Measurements from ENCODE around the gene AK5. TPM values are rescaled to one million over a fixed set of nuclear protein-coding genes. Genes with fewer than 3 reads are reported as not detected.

The AK5 gene
- total RNA-seq, 6 donors from 2014 or later, result 0.10 to 0.74 TPM; not detected in 4

DNA sequence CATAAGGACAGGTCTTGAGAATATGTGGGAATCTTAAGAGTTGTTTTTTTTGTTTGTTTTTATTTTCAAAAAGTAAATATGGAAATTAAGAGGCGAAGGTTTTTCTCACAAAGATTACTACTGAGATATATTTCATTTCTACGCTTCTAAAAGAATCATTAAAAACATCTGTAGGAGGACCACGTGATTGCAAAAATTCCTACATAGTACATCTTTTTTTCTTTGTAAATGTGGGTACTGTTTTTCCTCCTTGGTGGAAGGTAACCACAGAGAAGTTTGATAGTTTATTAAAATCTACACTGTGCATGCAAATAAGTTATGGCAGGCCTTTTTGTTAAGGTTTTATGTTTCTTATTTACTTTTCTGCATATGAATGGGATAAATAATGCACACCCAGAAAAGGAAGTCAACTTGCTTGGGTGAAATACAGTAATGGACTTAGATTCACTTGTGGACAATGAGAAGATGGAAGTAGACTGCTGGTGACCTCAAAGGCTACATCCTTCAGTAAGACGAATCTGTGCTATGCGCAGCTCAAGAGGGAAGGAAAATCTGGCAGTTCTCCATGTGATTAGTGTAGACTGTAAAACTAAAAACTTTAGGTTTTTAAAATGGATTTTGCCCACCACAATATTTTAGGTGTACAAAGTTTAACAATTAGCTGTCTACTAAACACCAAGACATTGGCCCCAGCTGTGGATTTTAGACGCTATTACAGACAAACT lies 2.0 kb downstream of the AK5 start:
- Histone ChIP-seq H3K27me3 (peaks cover 0 to 13% (median 6%) of the 10 kb centered on the region in 4 donors), H3K36me3 (no peaks in the 10 kb centered on the region), H3K27ac (no peak overlapping the region), H3K4me1 (peaks cover 12 to 21% (median 19%) of the 10 kb centered on the region in 4 donors), H3K9me3 (no peaks in the 10 kb centered on the region), H3K4me3 (no peak overlapping the region)
- ATAC-seq (ENCODE audit: low FRiP score in 2 of 2), result no peak
- WGBS, 2 donors, result 66 to 78% methylated on average over 6 of the region's 6 CpGs
- TF ChIP-seq, protein P1, sequence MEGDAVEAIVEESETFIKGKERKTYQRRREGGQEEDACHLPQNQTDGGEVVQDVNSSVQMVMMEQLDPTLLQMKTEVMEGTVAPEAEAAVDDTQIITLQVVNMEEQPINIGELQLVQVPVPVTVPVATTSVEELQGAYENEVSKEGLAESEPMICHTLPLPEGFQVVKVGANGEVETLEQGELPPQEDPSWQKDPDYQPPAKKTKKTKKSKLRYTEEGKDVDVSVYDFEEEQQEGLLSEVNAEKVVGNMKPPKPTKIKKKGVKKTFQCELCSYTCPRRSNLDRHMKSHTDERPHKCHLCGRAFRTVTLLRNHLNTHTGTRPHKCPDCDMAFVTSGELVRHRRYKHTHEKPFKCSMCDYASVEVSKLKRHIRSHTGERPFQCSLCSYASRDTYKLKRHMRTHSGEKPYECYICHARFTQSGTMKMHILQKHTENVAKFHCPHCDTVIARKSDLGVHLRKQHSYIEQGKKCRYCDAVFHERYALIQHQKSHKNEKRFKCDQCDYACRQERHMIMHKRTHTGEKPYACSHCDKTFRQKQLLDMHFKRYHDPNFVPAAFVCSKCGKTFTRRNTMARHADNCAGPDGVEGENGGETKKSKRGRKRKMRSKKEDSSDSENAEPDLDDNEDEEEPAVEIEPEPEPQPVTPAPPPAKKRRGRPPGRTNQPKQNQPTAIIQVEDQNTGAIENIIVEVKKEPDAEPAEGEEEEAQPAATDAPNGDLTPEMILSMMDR (IDR thresholded peaks at IDR 0.05), result no peak
- TF ChIP-seq EP300 (IDR thresholded peaks at IDR 0.05) (no peak), POLR2A (IDR thresholded peaks at IDR 0.05) (no peak), POLR2AphosphoS5 (IDR thresholded peaks at IDR 0.05) (no peak)
- no peak for DNase-seq

DNA sequence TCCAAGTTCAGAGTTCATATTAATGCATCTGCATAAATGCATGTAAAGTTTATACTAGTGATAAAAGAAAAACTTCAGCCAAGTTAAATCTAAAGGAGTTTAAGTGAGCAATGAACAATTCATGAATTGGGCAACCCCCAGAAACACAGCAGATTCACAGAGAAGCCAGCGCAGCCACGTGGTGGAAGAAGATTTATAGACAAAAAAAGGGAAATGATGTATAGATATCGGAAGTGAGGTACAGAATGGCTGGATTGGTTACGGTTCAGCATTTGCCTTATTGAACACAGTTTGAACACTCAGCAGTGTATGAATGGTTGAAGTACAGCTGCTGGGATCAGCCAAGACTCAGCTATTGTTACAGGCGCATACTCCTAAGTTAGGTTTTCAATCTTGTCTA lies 5.7 kb downstream of the AK5 start:
- TF ChIP-seq, protein P1 (IDR thresholded peaks at IDR 0.05), result no peak
- no peak for TF ChIP-seq EP300 (IDR thresholded peaks at IDR 0.05)
- TF ChIP-seq POLR2AphosphoS5 (IDR thresholded peaks at IDR 0.05), result no peak
- TF ChIP-seq POLR2A (IDR thresholded peaks at IDR 0.05), result no peak
- WGBS, 2 donors, result 72 to 77% methylated on average over 5 of the region's 5 CpGs
- ATAC-seq (ENCODE audit: low FRiP score in 2 of 2), result no peak
- Histone ChIP-seq H3K27me3 (peaks cover 0 to 2% (median under 1%) of the 10 kb centered on the region in 4 donors), H3K36me3 (no peaks in the 10 kb centered on the region), H3K4me1 (peaks cover 4 to 8% (median 7%) of the 10 kb centered on the region in 4 donors), H3K27ac (no peak overlapping the region), H3K4me3 (no peak overlapping the region), H3K9me3 (no peaks in the 10 kb centered on the region)
- no peak for DNase-seq

DNA sequence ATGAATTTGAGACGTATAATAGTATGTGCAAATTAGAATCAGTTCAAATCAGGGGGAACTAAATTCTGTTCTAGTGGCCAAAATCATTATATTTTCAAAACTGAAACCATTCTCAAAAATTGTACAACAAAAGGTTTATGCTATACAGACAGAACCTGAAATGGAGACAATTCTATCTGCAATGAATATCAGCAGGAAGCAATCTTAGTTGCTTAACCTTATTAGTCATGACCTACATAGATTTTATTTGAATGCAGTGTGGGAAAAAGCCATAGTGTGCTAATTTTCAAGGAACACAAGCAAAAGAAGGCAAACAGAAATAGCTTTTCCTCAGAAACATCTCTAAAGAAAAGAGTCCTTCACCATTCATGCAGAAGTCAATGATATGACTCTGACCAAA lies 6.5 kb downstream of the AK5 start:
- H3K4me3 ChIP-seq, result no peak overlapping the region
- no peaks in the 10 kb centered on the region for H3K36me3 ChIP-seq
- ATAC-seq (ENCODE audit: low FRiP score in 2 of 2) (no peak), DNase-seq (no peak)
- H3K27me3 ChIP-seq, result peaks cover 0 to 2% (median 0%) of the 10 kb centered on the region in 4 donors
- TF ChIP-seq POLR2A (IDR thresholded peaks at IDR 0.05) (no peak), EP300 (IDR thresholded peaks at IDR 0.05) (no peak), POLR2AphosphoS5 (IDR thresholded peaks at IDR 0.05) (no peak)
- TF ChIP-seq, protein P1 (IDR thresholded peaks at IDR 0.05), result no peak
- no peaks in the 10 kb centered on the region for H3K9me3 ChIP-seq
- peaks cover 0 to under 1% (median under 1%) of the 10 kb centered on the region in 4 donors for H3K4me1 ChIP-seq
- H3K27ac ChIP-seq, result no peak overlapping the region
- 87 to 97% methylated on average over 1 of the region's 1 CpG for WGBS, 2 donors

DNA sequence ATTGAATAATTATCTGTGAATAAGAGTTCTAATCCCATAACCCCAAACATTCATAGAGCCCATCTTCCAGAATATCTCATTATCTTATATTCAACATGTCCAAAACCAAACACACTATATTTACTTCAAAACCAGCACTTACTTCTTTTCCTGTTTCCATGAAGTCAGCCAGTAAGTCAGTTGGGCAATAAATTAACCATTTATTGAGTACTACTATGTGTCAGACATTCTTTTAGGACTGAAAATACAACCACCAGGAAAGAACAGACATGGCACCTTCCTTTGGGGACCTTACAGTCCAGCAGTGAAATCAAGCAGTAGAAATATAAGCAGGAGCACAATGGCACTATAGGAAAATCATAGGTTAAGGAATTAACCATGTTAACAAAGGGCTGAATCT lies 8.8 kb downstream of the AK5 start:
- Histone ChIP-seq H3K27ac (no peak overlapping the region), H3K4me3 (no peak overlapping the region), H3K36me3 (no peaks in the 10 kb centered on the region), H3K9me3 (no peaks in the 10 kb centered on the region), H3K4me1 (no peaks in the 10 kb centered on the region), H3K27me3 (no peaks in the 10 kb centered on the region)
- ATAC-seq (ENCODE audit: low FRiP score in 2 of 2) (no peak), DNase-seq (no peak)
- TF ChIP-seq EP300 (IDR thresholded peaks at IDR 0.05) (no peak), POLR2AphosphoS5 (IDR thresholded peaks at IDR 0.05) (no peak), POLR2A (IDR thresholded peaks at IDR 0.05) (no peak)
- TF ChIP-seq, protein P1 (IDR thresholded peaks at IDR 0.05), result no peak

DNA sequence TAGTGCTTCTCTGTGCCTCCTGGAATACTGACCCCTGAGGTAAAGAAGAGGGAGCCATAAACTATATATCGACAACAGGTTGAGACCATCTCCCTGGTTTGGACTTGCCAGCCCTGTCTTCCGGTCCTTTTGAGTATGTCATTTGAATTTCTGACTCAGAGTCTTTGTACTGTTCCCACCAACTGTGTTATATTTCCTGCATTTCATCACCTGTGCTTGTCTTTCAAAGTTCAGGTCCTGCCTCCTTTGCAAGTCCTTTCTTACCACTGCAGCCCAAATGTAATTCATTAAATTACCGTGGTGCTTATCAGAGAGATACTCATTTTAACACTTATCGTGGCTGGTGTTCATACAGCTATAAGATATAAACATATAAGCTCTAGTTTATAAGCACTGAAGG lies 10.7 kb downstream of the AK5 start:
- WGBS, 2 donors, result 79 to 86% methylated on average over 4 of the region's 4 CpGs
- Histone ChIP-seq H3K36me3 (no peaks in the 10 kb centered on the region), H3K4me1 (no peaks in the 10 kb centered on the region), H3K27me3 (no peaks in the 10 kb centered on the region), H3K9me3 (no peaks in the 10 kb centered on the region), H3K4me3 (no peak overlapping the region), H3K27ac (no peak overlapping the region)
- TF ChIP-seq POLR2A (IDR thresholded peaks at IDR 0.05) (no peak), EP300 (IDR thresholded peaks at IDR 0.05) (no peak), POLR2AphosphoS5 (IDR thresholded peaks at IDR 0.05) (no peak)
- TF ChIP-seq, protein P1 (IDR thresholded peaks at IDR 0.05), result no peak
- no peak for ATAC-seq (ENCODE audit: low FRiP score in 2 of 2)
- DNase-seq, result no peak
